Measurements from ENCODE around the gene NOSIP. TPM values are rescaled to one million over a fixed set of nuclear protein-coding genes. Genes with fewer than 3 reads are reported as not detected.

Gene NOSIP
- total RNA-seq, 1 experiment from 2014 or later: 97.9 TPM

GRCh38 chr19:49514151-49514550, 66.2 kb downstream of the NOSIP start:
- no peak for ATAC-seq
- POLR2A ChIA-PET: interaction anchor here (0.5 to 1.7 kb wide), 4 partner anchors 11 to 161 kb away, joined by 3 to 4 read pairs (median 4); partner anchors contain the start of gene RCN3

GRCh38 chr19:49513746-49514118, 66.6 kb downstream of the NOSIP start:
- DNase-seq (ENCODE audit: low spot score): no peak
- Mint-ChIP-seq H3K36me3 (peaks cover 6% of the 10 kb centered on the region), H3K4me1 (peaks cover 28% of the 10 kb centered on the region), H3K27me3 (ENCODE audit: low read depth) (no peaks in the 10 kb centered on the region), H3K4me3 (peak overlapping the region; percentile 79), H3K27ac (no peak overlapping the region), H3K9me3 (no peaks in the 10 kb centered on the region)
- TF ChIP-seq HMGXB4 (CRISPR knock-in tag; IDR thresholded peaks at IDR 0.05) (no peak), ZMAT4 (CRISPR knock-in tag; IDR thresholded peaks at IDR 0.05) (no peak), NR1H2 (CRISPR knock-in tag; IDR thresholded peaks at IDR 0.05) (no peak), RORB (CRISPR knock-in tag; IDR thresholded peaks at IDR 0.05) (no peak), ZNF121 (CRISPR knock-in tag; IDR thresholded peaks at IDR 0.05) (peak; percentile 95), ZNF423 (CRISPR knock-in tag; IDR thresholded peaks at IDR 0.05) (no peak), SMAD3 (CRISPR knock-in tag; IDR thresholded peaks at IDR 0.05; ENCODE audit: borderline replicate concordance) (no peak)
- ChIA-PET CTCF (interaction anchor here (0.6 to 3.3 kb wide), 8 partner anchors 11 to 170 kb away, joined by 3 to 40 read pairs (median 5); partner anchors contain the start of gene ALDH16A1), POLR2A (interaction anchor here (0.5 to 1.7 kb wide), 4 partner anchors 11 to 162 kb away, joined by 3 to 4 read pairs (median 4); partner anchors contain the start of gene RCN3)
- no peak for ATAC-seq

More at GRCh38 chr19:49514151-49514550, 66.2 kb downstream of the NOSIP start:
- Mint-ChIP-seq H3K27me3 (ENCODE audit: low read depth) (no peaks in the 10 kb centered on the region), H3K27ac (no peak overlapping the region), H3K36me3 (peaks cover 8% of the 10 kb centered on the region), H3K4me1 (peaks cover 28% of the 10 kb centered on the region), H3K4me3 (peak overlapping the region; percentile 79), H3K9me3 (no peaks in the 10 kb centered on the region)
- peak; percentile 92 for TF ChIP-seq PRDM15 (CRISPR knock-in tag; IDR thresholded peaks at IDR 0.05)
- TF ChIP-seq TCF7 (CRISPR knock-in tag; IDR thresholded peaks at IDR 0.05; ENCODE audit: low read depth): no peak
- DNase-seq (ENCODE audit: low spot score): peak; percentile 44
- CTCF ChIA-PET: interaction anchor here (0.6 to 3.3 kb wide), 6 partner anchors 11 to 169 kb away, joined by 4 to 40 read pairs (median 6); no protein-coding TSS in a partner anchor

- 0 out of 2 replicates have a peak overlapping the region, but pooled peaks have one; percentile 74 for H3K27ac Mint-ChIP-seq
- peak; percentile 65 for DNase-seq (ENCODE audit: low spot score)
- ChIA-PET POLR2A (interaction anchor here (0.5 to 1.7 kb wide), 6 partner anchors 15 to 56 kb away, joined by 3 to 4 read pairs (median 4); partner anchors contain the start of genes RCN3 and RPS11), CTCF (interaction anchor here (0.7 to 3.3 kb wide), 8 partner anchors 12 to 60 kb away, joined by 3 to 40 read pairs (median 4); partner anchors contain the start of genes ALDH16A1 and RCN3)
- peaks cover 28% of the 10 kb centered on the region for H3K4me1 Mint-ChIP-seq
- peak overlapping the region; percentile 79 for H3K4me3 Mint-ChIP-seq
- no peaks in the 10 kb centered on the region for H3K9me3 Mint-ChIP-seq
- peak; percentile 74 for ATAC-seq
- H3K27me3 Mint-ChIP-seq (ENCODE audit: low read depth): no peaks in the 10 kb centered on the region
- peaks cover 6% of the 10 kb centered on the region for H3K36me3 Mint-ChIP-seq
- TF ChIP-seq ZNF281 (CRISPR knock-in tag; IDR thresholded peaks at IDR 0.05) (no peak), E2F4 (CRISPR knock-in tag; IDR thresholded peaks at IDR 0.05; ENCODE audit: borderline replicate concordance, low read depth) (no peak), USF1 (CRISPR knock-in tag; IDR thresholded peaks at IDR 0.05) (peak; percentile 90), ATF3 (CRISPR knock-in tag; conservative IDR thresholded peaks at IDR 0.05) (no peak), TEAD4 (CRISPR knock-in tag; IDR thresholded peaks at IDR 0.05) (no peak), MYBL2 (CRISPR knock-in tag; IDR thresholded peaks at IDR 0.05) (no peak)
These were observed 67.2 kb downstream of the NOSIP start for GRCh38 chr19:49512970-49513745.
